ENCODE data around the gene INSYN1. TPM values are rescaled to one million over a fixed set of nuclear protein-coding genes. Genes with fewer than 3 reads are reported as not detected.

The INSYN1 gene
- total and polyA plus RNA-seq, 2 donors (not counting 1 experiment from before 2014, with no cell fraction given), result not detected

- Histone ChIP-seq H3K27me3 (replicated peaks in 1 of 4; ENCODE audit: control extremely low read depth in 1 of 4, control insufficient read depth in 3 of 4, insufficient read depth in 4 of 4, low read length in 3 of 4) (peaks cover 0 to 3% (median 0%) of the 10 kb centered on the region in 4 experiments), H3K36me3 (replicated peaks in 1 of 2; ENCODE audit: control extremely low read depth in 1 of 2, control insufficient read depth in 1 of 2, extremely low read depth in 1 of 2, insufficient read depth in 2 of 2, low read length in 1 of 2) (no peaks in the 10 kb centered on the region), H3K27ac (ENCODE audit: low read length in 2 of 2) (no peak overlapping the region), H3K4me3 (ENCODE audit: control extremely low read depth in 1 of 5, extremely low read depth in 1 of 5, insufficient read depth in 1 of 5, low read depth in 2 of 5, low read length in 4 of 5) (no peak overlapping the region), H2AFZ (ENCODE audit: insufficient read depth, low read depth, low read length, poor library complexity, severe bottlenecking) (no peak overlapping the region), H3K4me2 (replicated peaks; ENCODE audit: low read depth, low read length, poor library complexity, severe bottlenecking) (no peak overlapping the region), H3K79me2 (ENCODE audit: control insufficient read depth, insufficient read depth, low read length) (no peaks in the 10 kb centered on the region), H3K9ac (ENCODE audit: low read length) (no peak overlapping the region), H3K4me1 (ENCODE audit: control insufficient read depth in 2 of 2, insufficient read depth in 2 of 2, low read length in 2 of 2) (no peaks in the 10 kb centered on the region), H3K9me3 (ENCODE audit: control extremely low read depth in 1 of 3, control insufficient read depth in 2 of 3, insufficient read depth in 1 of 3, low read length in 2 of 3) (no peaks in the 10 kb centered on the region), H4K20me1 (ENCODE audit: control insufficient read depth, insufficient read depth, low read length, poor library complexity, severe bottlenecking) (no peaks in the 10 kb centered on the region)
- Mint-ChIP-seq H3K4me3 (no peak overlapping the region), H3K9me3 (ENCODE audit: insufficient read depth) (no peaks in the 10 kb centered on the region), H3K4me1 (no peaks in the 10 kb centered on the region), H3K27me3 (peaks cover 4% of the 10 kb centered on the region), H3K27ac (no peak overlapping the region)
- ChIA-PET POLR2A (no interaction called here), CTCF (no interaction called here)
- no peak for DNase-seq
- no peak for TF ChIP-seq EZH2 (IDR thresholded peaks at IDR 0.05; ENCODE audit: borderline replicate concordance, insufficient read depth, low read depth, low read length, poor library complexity, severe bottlenecking)
- TF ChIP-seq, protein P1, sequence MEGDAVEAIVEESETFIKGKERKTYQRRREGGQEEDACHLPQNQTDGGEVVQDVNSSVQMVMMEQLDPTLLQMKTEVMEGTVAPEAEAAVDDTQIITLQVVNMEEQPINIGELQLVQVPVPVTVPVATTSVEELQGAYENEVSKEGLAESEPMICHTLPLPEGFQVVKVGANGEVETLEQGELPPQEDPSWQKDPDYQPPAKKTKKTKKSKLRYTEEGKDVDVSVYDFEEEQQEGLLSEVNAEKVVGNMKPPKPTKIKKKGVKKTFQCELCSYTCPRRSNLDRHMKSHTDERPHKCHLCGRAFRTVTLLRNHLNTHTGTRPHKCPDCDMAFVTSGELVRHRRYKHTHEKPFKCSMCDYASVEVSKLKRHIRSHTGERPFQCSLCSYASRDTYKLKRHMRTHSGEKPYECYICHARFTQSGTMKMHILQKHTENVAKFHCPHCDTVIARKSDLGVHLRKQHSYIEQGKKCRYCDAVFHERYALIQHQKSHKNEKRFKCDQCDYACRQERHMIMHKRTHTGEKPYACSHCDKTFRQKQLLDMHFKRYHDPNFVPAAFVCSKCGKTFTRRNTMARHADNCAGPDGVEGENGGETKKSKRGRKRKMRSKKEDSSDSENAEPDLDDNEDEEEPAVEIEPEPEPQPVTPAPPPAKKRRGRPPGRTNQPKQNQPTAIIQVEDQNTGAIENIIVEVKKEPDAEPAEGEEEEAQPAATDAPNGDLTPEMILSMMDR (IDR thresholded peaks at IDR 0.05), result no peak
- intact Hi-C loops (cut with micrococcal nuclease), result no loop called here
- ATAC-seq (ENCODE audit: low read depth), result no peak
- 88% methylated on average over 3 of the region's 3 CpGs for WGBS (ENCODE audit: insufficient coverage)
These were observed 37.7 kb downstream of the INSYN1 start for GRCh38 chr15:73715417-73715816.

- Mint-ChIP-seq H3K27me3 (peaks cover 3% of the 10 kb centered on the region), H3K4me3 (no peak overlapping the region), H3K27ac (no peak overlapping the region), H3K4me1 (no peaks in the 10 kb centered on the region), H3K9me3 (ENCODE audit: insufficient read depth) (no peaks in the 10 kb centered on the region)
- no peak overlapping the region for H3K4me2 ChIP-seq (replicated peaks; ENCODE audit: low read depth, low read length, poor library complexity, severe bottlenecking)
- no peak overlapping the region for H3K27ac ChIP-seq (ENCODE audit: low read length in 2 of 2)
- DNase-seq (no peak), ATAC-seq (ENCODE audit: low read depth) (no peak)
- H3K36me3 ChIP-seq (replicated peaks in 1 of 2; ENCODE audit: control extremely low read depth in 1 of 2, control insufficient read depth in 1 of 2, extremely low read depth in 1 of 2, insufficient read depth in 2 of 2, low read length in 1 of 2), result no peaks in the 10 kb centered on the region
- H2AFZ ChIP-seq (ENCODE audit: insufficient read depth, low read depth, low read length, poor library complexity, severe bottlenecking), result no peak overlapping the region
- H3K79me2 ChIP-seq (ENCODE audit: control insufficient read depth, insufficient read depth, low read length), result no peaks in the 10 kb centered on the region
- H3K4me3 ChIP-seq (ENCODE audit: control extremely low read depth in 1 of 5, extremely low read depth in 1 of 5, insufficient read depth in 1 of 5, low read depth in 2 of 5, low read length in 4 of 5), result no peak overlapping the region
- intact Hi-C loops (cut with micrococcal nuclease), result no loop called here
- no peaks in the 10 kb centered on the region for H3K4me1 ChIP-seq (ENCODE audit: control insufficient read depth in 2 of 2, insufficient read depth in 2 of 2, low read length in 2 of 2)
- POLR2A ChIA-PET, result no interaction called here
- no peaks in the 10 kb centered on the region for H3K9me3 ChIP-seq (ENCODE audit: control extremely low read depth in 1 of 3, control insufficient read depth in 2 of 3, insufficient read depth in 1 of 3, low read length in 2 of 3)
- CTCF ChIA-PET, result no interaction called here
- peaks cover 0 to 3% (median 0%) of the 10 kb centered on the region in 4 experiments for H3K27me3 ChIP-seq (replicated peaks in 1 of 4; ENCODE audit: control extremely low read depth in 1 of 4, control insufficient read depth in 3 of 4, insufficient read depth in 4 of 4, low read length in 3 of 4)
- no peaks in the 10 kb centered on the region for H4K20me1 ChIP-seq (ENCODE audit: control insufficient read depth, insufficient read depth, low read length, poor library complexity, severe bottlenecking)
- WGBS (ENCODE audit: insufficient coverage), result 100% methylated on average over 3 of the region's 5 CpGs
- no peak for TF ChIP-seq EZH2 (IDR thresholded peaks at IDR 0.05; ENCODE audit: borderline replicate concordance, insufficient read depth, low read depth, low read length, poor library complexity, severe bottlenecking)
- TF ChIP-seq, protein P1 (IDR thresholded peaks at IDR 0.05), result no peak
- no peak overlapping the region for H3K9ac ChIP-seq (ENCODE audit: low read length)
These were observed 38.4 kb downstream of the INSYN1 start for GRCh38 chr15:73714695-73715301.
